ENCODE results near the gene LAMA4. TPM values are rescaled to one million over a fixed set of nuclear protein-coding genes. Genes with fewer than 3 reads are reported as not detected.

The LAMA4 gene
- total and polyA plus RNA-seq, 4 donors, result 28.4 to 261 (median 79.8) TPM

GRCh38 chr6:112234601-112235000 is 19.8 kb downstream of the LAMA4 start:
- DNase-seq, result no peak
- H3K36me3 ChIP-seq (ENCODE audit: control insufficient read depth in 4 of 4, insufficient read depth in 4 of 4, low read length in 4 of 4), result peaks cover 0 to 26% (median 4%) of the 10 kb centered on the region in 4 donors
- TF ChIP-seq CTCF (IDR thresholded peaks at IDR 0.05; ENCODE audit: control extremely low read depth, extremely low read depth), result no peak
- peak overlapping the region in 1 of 2 donors; percentile 24 for H3K9ac ChIP-seq (ENCODE audit: insufficient read depth in 1 of 2, low read length in 2 of 2)
- H3K4me3 ChIP-seq, result no peak overlapping the region
- ATAC-seq (ENCODE audit: insufficient read depth, low FRiP score), result no peak
- peaks cover 1 to 57% (median 39%) of the 10 kb centered on the region in 5 donors for H3K4me1 ChIP-seq (ENCODE audit: control insufficient read depth in 5 of 5, insufficient read depth in 5 of 5, low read length in 5 of 5)
- H3K27me3 ChIP-seq (ENCODE audit: control insufficient read depth in 3 of 3, insufficient read depth in 3 of 3, low read length in 2 of 3), result no peaks in the 10 kb centered on the region
- H3K9me3 ChIP-seq (ENCODE audit: control insufficient read depth in 4 of 4, insufficient read depth in 3 of 4, low read length in 3 of 4), result no peaks in the 10 kb centered on the region
- peak overlapping the region in 1 of 2 donors; percentile 4 for H3K27ac ChIP-seq (ENCODE audit: low read depth in 1 of 2, low read length in 1 of 2)
- 41 to 45% methylated on average over 5 of the region's 5 CpGs for WGBS, 2 donors

GRCh38 chr6:112233847-112234246 is 20.5 kb downstream of the LAMA4 start:
- TF ChIP-seq CTCF (IDR thresholded peaks at IDR 0.05; ENCODE audit: control extremely low read depth, extremely low read depth), result no peak
- no peak overlapping the region for H3K9ac ChIP-seq (ENCODE audit: insufficient read depth in 1 of 2, low read length in 2 of 2)
- peak overlapping the region in 1 of 2 donors; percentile 85 for H3K27ac ChIP-seq (ENCODE audit: low read depth in 1 of 2, low read length in 1 of 2)
- 72 to 84% methylated on average over 3 of the region's 3 CpGs for WGBS, 2 donors
- no peaks in the 10 kb centered on the region for H3K9me3 ChIP-seq (ENCODE audit: control insufficient read depth in 4 of 4, insufficient read depth in 3 of 4, low read length in 3 of 4)
- DNase-seq (no peak), ATAC-seq (ENCODE audit: insufficient read depth, low FRiP score) (no peak)
- H3K4me1 ChIP-seq (ENCODE audit: control insufficient read depth in 5 of 5, insufficient read depth in 5 of 5, low read length in 5 of 5), result peaks cover 1 to 57% (median 39%) of the 10 kb centered on the region in 5 donors
- no peaks in the 10 kb centered on the region for H3K27me3 ChIP-seq (ENCODE audit: control insufficient read depth in 3 of 3, insufficient read depth in 3 of 3, low read length in 2 of 3)
- H3K36me3 ChIP-seq (ENCODE audit: control insufficient read depth in 4 of 4, insufficient read depth in 4 of 4, low read length in 4 of 4), result peaks cover 0 to 23% (median 4%) of the 10 kb centered on the region in 4 donors
- no peak overlapping the region for H3K4me3 ChIP-seq

GRCh38 chr6:112232845-112233256 is 21.5 kb downstream of the LAMA4 start:
- WGBS, 2 donors, result 33 to 71% methylated on average over 5 of the region's 5 CpGs

More at GRCh38 chr6:112232845-112233256, 21.5 kb downstream of the LAMA4 start:
- Histone ChIP-seq H3K9me3 (ENCODE audit: control insufficient read depth in 4 of 4, insufficient read depth in 3 of 4, low read length in 3 of 4) (no peaks in the 10 kb centered on the region), H3K36me3 (ENCODE audit: control insufficient read depth in 4 of 4, insufficient read depth in 4 of 4, low read length in 4 of 4) (peaks cover 0 to 20% (median 3%) of the 10 kb centered on the region in 4 donors), H3K27ac (ENCODE audit: low read depth in 1 of 2, low read length in 1 of 2) (peak overlapping the region; percentile 72 to 85), H3K9ac (ENCODE audit: insufficient read depth in 1 of 2, low read length in 2 of 2) (peak overlapping the region in 1 of 2 donors; percentile 67), H3K27me3 (ENCODE audit: control insufficient read depth in 3 of 3, insufficient read depth in 3 of 3, low read length in 2 of 3) (no peaks in the 10 kb centered on the region), H3K4me3 (no peak overlapping the region), H3K4me1 (ENCODE audit: control insufficient read depth in 5 of 5, insufficient read depth in 5 of 5, low read length in 5 of 5) (peaks cover 3 to 62% (median 35%) of the 10 kb centered on the region in 5 donors)
- no peak for ATAC-seq (ENCODE audit: insufficient read depth, low FRiP score)
- TF ChIP-seq CTCF (IDR thresholded peaks at IDR 0.05; ENCODE audit: control extremely low read depth, extremely low read depth), result no peak
- DNase-seq, result peak; percentile 74 to 95 (median 94)

Measured in lung (tissue), 12 donors.